NCI-H1105 treated with DMSO at 0.1 percent for 48 hours (cell line): ENCODE results near the gene PCDH8.
"Not testable (repeated sequence)": the region's sequence is repeated elsewhere in the genome, so short reads cannot be mapped to it uniquely, and the experiment has no call there.

Source experiments
- DNase-seq: peaks from one replicate; lab custom pipeline; 2025; lab: John Stamatoyannopoulos, UW

Gene PCDH8

DNA sequence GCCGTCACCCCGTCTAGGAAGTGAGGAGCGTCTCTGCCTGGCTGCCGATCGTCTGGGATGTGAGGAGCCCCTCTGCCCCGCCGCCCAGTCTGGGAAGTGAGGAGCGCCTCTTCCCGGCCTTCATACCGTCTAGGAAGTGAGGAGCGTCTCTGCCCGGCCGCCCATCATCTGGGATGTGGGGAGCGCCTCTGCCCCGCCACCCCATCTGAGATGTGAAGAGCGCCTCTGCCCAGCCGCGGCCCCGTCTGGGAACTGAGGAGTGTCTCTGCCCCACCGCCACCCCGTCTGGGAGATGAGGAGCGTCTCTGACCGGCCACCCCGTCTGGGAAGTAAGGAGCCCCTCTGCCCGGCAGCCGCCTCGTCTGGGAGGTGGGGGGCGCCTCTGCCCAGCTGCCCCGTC lies 30.6 kb downstream of the PCDH8 start:
- not testable (repeated sequence) for DNase-seq

- DNase-seq: no peak
Measured at GRCh38 chr13:52815330-52815729, 33.1 kb downstream of the PCDH8 start.

- no peak for DNase-seq
Measured at GRCh38 chr13:52812941-52813340, 35.5 kb downstream of the PCDH8 start.

DNA sequence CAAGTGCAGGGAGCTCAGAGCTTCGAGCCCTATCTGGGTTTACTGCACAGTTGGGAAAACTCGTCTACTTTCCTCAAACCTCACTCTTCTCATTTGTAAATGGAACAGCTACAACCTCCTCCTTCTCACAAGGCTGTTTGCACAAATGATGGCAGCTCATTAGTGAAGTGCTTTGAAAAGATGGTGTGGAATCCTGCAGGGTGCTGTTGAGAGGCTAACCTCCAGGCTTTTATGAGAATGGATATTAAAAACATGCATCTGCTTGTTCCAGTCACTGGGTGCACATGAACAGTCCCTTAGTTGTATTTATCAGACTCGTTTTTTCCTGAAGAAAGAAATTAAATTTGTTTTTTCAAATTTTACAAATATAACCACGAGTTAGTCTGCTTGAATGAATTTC lies 36.6 kb downstream of the PCDH8 start:
- no peak for DNase-seq

- DNase-seq: no peak
Measured at GRCh38 chr13:52810526-52810925, 37.9 kb downstream of the PCDH8 start.

DNA sequence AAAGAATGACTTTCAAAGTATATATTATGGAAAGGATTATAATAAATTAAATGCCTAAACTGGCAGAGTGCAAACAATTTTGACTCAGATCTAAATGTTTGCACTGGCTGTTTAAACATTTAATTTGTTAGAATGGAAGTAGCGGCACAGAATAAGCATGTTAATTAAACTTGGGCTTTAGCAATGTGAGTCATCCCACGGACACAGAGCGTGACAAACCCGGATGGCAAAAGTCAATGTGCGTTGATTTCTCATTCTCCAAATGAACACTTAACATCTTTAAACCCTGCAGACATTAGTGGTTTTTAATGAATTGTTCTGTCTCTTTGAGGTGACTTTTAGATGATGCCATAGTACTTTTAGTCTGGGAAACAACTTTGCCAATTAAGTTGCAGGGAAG lies 38.4 kb downstream of the PCDH8 start:
- DNase-seq: no peak

- peak; percentile 62 for DNase-seq
Measured at GRCh38 chr13:52809310-52809769, 39.1 kb downstream of the PCDH8 start.

- no peak for DNase-seq
Measured at GRCh38 chr13:52808842-52809219, 39.6 kb downstream of the PCDH8 start.

- no peak for DNase-seq
Measured at GRCh38 chr13:52806029-52806428, 42.4 kb downstream of the PCDH8 start.

DNA sequence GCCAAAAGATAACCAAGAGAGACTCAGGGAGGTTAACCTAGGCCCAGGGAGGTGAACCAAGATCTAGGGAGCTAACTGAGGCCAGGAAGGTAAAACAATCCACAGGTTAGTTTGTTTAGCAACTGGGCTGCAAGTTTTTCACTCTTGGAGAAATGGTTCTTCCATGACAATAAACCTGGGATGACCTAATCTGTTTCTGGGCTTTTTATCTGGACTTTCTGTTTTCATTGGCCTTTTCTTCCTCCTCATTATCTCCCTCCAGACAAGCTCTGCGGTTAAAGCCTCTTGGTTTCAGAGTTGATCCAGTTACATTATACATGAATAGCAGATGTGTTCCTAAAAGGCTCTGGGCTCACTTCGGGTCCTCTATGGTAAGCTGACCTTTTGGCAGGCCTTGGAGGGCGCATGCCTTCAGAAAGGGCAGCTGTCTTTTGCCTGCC lies 44.2 kb downstream of the PCDH8 start:
- DNase-seq: no peak

DNA sequence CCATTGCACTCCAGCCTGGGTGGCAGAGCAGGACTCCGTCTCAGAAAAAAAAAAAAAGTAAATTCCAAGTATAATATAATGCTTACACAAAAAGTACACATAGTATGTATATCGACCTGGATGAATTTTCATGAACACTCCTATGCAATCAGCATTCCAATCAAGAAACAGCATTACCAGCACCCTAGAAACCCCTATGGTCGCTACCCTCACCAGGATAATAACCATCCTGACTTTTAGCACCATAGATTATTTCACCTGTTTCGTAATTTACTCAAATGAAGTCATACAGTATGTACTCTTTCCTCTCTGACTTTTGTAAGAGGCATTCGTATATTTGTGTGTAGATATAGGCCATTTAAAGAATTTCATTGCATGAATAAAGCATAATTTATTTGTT lies 47.6 kb downstream of the PCDH8 start:
- DNase-seq: no peak

- DNase-seq: no peak
Measured at GRCh38 chr13:52798770-52799430, 49.5 kb downstream of the PCDH8 start.

GRCh38 chr13:52797176-52797575 lies 51.3 kb downstream of the PCDH8 start:
- no peak for DNase-seq

GRCh38 chr13:52794589-52794988 lies 53.9 kb downstream of the PCDH8 start:
- no peak for DNase-seq

GRCh38 chr13:52793515-52794061 lies 54.9 kb downstream of the PCDH8 start:
- no peak for DNase-seq
